VCaP (cell line): ENCODE results near the gene THEMIS.

Experiments
- H3K27ac ChIP-seq: fragments of 450-650 bp; 2 replicates; pipeline ENCODE4 v1.5.1; 2017
- TF ChIP-seq, protein P1 (sequence below): fragments of 450-650 bp; conservative IDR thresholded peaks from 2 replicates; pipeline ENCODE4 v1.5.1; 2017; ENCODE audit warnings: mild to moderate bottlenecking, moderate library complexity

The THEMIS gene

DNA sequence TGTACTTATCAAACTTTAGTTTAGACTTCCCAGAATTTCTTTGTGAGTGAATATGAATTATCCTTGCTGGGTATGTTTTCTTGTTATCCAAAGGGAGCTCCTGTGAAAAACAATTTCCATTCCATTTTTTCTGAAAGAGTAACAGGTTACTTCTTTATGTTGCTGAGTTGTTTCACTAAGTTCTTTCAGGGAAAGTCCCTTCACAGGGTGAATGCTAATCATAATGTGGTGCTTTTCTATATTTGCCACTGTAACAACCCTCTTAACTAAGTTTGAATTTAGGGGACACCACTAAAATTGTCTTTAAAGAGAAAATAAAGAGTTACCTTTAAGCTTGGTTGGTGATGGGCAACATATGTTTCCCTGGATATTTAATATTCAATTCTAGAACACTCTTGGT, 79.4 kb downstream of the THEMIS start:
- no peak overlapping the region for H3K27ac ChIP-seq
- TF ChIP-seq, protein P1, sequence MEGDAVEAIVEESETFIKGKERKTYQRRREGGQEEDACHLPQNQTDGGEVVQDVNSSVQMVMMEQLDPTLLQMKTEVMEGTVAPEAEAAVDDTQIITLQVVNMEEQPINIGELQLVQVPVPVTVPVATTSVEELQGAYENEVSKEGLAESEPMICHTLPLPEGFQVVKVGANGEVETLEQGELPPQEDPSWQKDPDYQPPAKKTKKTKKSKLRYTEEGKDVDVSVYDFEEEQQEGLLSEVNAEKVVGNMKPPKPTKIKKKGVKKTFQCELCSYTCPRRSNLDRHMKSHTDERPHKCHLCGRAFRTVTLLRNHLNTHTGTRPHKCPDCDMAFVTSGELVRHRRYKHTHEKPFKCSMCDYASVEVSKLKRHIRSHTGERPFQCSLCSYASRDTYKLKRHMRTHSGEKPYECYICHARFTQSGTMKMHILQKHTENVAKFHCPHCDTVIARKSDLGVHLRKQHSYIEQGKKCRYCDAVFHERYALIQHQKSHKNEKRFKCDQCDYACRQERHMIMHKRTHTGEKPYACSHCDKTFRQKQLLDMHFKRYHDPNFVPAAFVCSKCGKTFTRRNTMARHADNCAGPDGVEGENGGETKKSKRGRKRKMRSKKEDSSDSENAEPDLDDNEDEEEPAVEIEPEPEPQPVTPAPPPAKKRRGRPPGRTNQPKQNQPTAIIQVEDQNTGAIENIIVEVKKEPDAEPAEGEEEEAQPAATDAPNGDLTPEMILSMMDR: no peak

DNA sequence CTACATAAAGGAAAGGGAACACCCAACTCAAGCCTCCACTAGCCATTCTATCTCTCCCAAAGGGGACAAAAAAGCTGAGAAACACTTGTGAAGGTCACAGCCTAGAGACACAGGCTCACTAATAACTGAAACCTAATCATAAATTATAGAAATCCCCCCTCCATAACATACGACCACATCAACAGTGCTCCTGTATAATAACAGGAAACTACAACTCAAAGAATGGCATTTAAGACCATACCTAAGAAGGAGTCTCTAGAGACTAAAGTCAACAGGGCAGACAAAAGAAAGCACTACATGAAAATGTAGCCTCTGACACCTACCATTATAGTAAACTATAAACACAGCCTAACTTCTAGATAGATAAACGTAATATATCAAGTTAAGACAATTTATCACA, 82.7 kb downstream of the THEMIS start:
- H3K27ac ChIP-seq: no peak overlapping the region
- TF ChIP-seq, protein P1: no peak

DNA sequence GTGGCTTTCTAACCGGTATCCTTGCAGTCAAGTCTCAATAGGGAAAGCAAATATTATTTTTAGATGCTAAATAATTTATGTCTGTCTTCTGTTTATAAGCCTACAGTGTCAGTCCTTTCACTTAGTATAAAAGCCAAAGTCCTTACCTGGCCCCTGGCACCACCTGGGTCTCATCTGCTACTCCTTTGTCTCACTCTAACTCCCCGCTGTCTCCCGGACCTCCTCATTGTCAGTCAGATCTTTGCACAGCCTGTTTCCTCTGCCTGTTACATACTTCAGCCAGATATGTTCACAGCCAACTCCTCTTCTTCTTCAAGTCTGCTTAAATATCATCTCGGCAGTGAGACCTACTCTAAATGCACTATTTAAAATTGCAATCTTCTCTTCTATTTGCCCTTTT, 84.2 kb downstream of the THEMIS start:
- H3K27ac ChIP-seq: no peak overlapping the region
- TF ChIP-seq, protein P1: no peak

DNA sequence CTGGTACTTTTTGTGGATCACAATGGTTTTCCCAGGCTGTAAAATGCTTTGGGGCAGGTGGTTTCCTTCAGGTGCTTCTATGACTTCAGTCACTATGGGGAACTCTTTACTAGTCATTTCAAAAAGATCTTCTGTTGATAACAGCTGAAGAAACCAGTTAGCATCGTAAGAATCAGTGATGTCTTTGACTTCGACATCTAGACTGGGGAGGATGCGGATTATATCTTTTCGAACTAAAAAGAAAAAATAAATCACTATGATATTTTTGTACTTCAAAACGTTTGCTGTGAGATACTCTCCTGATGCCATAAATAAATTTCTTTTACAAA, 87.2 kb downstream of the THEMIS start:
- no peak overlapping the region for H3K27ac ChIP-seq
- TF ChIP-seq, protein P1: no peak

DNA sequence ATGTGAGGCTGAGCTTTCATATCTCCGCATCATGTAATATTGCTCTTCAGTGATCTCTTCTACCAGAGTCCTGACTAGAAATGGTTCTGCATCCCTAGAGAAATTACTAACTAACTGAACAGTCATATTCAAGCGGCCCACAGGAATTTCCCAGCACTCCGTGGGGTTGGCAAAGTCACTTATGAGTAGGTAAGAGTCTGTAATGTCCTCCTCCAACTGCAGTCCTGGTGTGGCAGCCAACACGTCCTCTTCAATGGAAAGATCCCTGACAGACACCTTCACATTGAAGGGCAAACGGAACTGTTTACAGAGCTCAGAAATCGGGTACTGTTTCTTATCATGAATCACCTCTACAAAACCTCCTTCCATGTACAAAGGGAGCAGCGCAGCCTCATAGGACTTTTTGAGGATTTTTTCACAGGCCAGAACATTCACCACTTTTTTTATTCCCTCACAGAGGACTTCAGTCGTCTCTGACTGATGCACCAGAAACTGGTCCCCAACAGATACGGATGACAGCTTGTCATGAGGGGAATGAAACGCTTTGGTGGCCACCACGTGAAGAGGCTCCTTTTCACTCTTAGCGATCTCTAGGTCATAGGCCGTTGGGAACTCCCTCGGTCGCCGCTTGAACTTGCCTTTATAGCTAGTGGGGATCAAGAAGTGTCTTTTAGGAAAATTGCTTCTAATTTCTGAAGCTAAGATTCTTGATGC, 87.7 kb downstream of the THEMIS start:
- no peak overlapping the region for H3K27ac ChIP-seq
- TF ChIP-seq, protein P1: no peak

DNA sequence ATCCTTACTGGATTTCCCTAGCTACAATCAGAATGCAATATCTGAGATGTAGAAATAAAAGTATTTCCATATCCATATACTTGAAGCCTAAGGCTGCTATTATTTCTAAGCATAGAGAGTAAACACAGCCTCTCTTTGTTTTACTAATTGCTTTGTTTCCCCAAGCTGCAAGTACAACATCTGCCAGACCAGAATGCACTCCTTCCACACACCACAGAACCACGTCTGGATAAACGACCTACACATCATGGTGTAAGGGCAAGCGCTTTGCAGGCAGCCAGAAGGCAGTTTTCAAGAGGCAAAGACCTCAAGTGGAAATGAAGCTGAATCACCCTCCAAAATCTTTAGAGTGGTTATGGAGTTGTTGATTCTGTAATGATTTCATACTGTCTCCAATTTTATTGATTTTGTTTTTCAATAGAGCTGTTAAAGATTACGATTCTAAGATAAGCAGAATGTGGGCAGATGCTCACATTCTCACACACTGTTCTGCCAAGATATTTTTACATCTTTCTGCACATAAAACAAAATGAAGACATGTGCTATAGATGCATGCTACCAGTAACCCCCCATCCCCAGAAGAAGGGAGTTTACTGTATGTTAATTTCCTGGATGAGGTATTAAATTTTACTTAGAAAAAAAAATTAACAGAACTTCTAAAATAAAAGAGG, 88.8 kb downstream of the THEMIS start:
- H3K27ac ChIP-seq: no peak overlapping the region
- TF ChIP-seq, protein P1: no peak

DNA sequence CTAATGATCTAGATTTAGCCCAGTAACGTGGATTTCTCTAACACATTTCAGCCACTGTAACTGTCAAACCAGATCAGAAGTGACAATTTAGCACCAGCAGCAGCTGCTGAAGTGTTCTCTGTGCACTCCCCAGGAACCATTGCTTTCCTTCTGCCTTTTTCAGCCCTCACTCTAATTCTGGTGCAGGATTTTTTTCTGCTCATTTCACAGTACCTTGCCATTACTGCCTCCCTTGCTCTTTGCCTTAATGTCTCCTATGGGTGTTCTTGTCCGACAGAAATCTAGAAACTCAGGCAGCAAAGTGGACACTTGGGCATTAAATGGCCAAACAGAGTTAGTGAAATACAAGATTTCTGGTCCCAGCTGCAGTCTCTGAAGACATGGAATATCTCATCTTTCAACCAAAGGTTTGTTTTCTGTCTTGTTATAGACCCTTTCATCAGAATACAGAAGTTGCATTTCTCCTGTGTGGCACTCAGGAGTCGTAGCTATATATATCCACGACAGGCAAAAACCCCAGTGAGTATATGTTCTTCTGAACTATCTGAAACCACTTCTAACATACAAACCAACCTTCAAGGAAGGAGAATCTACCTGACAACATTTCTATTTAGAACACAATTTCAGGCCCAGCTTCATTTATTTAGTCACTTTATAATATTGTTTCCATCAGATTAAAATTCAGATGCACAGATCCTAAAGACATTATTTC, 92.9 kb downstream of the THEMIS start:
- TF ChIP-seq, protein P1: no peak
- no peak overlapping the region for H3K27ac ChIP-seq
